DOHH2 (cell line): ENCODE results near the gene SMYD2.

ENCODE experiments used
- H3F3A ChIP-seq: fragments of 200-600 bp; sonication (generic), shearing (Covaris generic); 2 replicates; pipeline ENCODE4 v1.6.0; 2016; ENCODE audit warnings: antibody characterized with exemption, mild to moderate bottlenecking; ENCODE audit not compliant: control insufficient read depth, insufficient read depth
- H3K27ac ChIP-seq: fragments of 200-600 bp; sonication (generic); 2 replicates; pipeline ENCODE4 v1.5.1; 2014; ENCODE audit warnings: low read depth, mild to moderate bottlenecking, low read length, moderate library complexity
- H3K27me3 ChIP-seq: fragments of 200-600 bp; sonication (generic); 2 replicates; pipeline ENCODE4 v1.6.1; 2014; ENCODE audit warnings: mild to moderate bottlenecking, low read length, mixed read lengths; ENCODE audit not compliant: control insufficient read depth
- H3K36me3 ChIP-seq: fragments of 200-600 bp; sonication (generic); 2 replicates; pipeline ENCODE4 v1.6.1; 2014; ENCODE audit warnings: mild to moderate bottlenecking, low read length, moderate library complexity, mixed read lengths; ENCODE audit not compliant: control insufficient read depth
- H3K4me1 ChIP-seq: fragments of 200-600 bp; sonication (generic); 2 replicates; pipeline ENCODE4 v1.6.1; 2014; ENCODE audit warnings: mild to moderate bottlenecking, low read length, mixed read lengths; ENCODE audit not compliant: control insufficient read depth
- H3K4me2 ChIP-seq: fragments of 200-600 bp; sonication (generic); 2 replicates; pipeline ENCODE4 v1.6.0; 2014; ENCODE audit warnings: mild to moderate bottlenecking, low read length, moderate library complexity
- H3K4me3 ChIP-seq: fragments of 200-600 bp; sonication (generic); 2 replicates; pipeline ENCODE4 v1.5.1; 2014; ENCODE audit warnings: mild to moderate bottlenecking, low read length, mixed read lengths
- H3K79me2 ChIP-seq: fragments of 200-600 bp; sonication (generic); 2 replicates; pipeline ENCODE4 v1.6.1; 2014; ENCODE audit warnings: mild to moderate bottlenecking, low read length, mixed read lengths; ENCODE audit not compliant: control insufficient read depth
- H3K9me2 ChIP-seq: fragments of 200-600 bp; sonication (generic); replicated peaks from 2 replicates; pipeline ENCODE4 v1.6.1; 2014; ENCODE audit warnings: mild to moderate bottlenecking, low read length, mixed read lengths; ENCODE audit not compliant: control insufficient read depth
- H3K9me3 ChIP-seq: fragments of 200-600 bp; sonication (generic); 2 replicates; pipeline ENCODE4 v1.6.1; 2014; ENCODE audit warnings: antibody characterized with exemption, low read length, mixed read lengths; ENCODE audit not compliant: control insufficient read depth, insufficient read depth
- H4K20me1 ChIP-seq: fragments of 200-600 bp; sonication (generic); 2 replicates; pipeline ENCODE4 v1.6.0; 2014; ENCODE audit warnings: low read depth, mild to moderate bottlenecking, antibody characterized with exemption, low read length, moderate library complexity; ENCODE audit not compliant: control insufficient read depth, insufficient read depth
- CTCF ChIP-seq: fragments of 200-600 bp; sonication (generic); IDR thresholded peaks from one replicate; pipeline ENCODE4 v1.5.1; 2014; ENCODE audit warnings: antibody characterized with exemption, mild to moderate bottlenecking, low read depth, low read length; ENCODE audit not compliant: poor library complexity, severe bottlenecking
- EZH2phosphoT487 ChIP-seq: fragments of 200-600 bp; sonication (generic); IDR thresholded peaks from 2 replicates; pipeline ENCODE4 v1.6.1; 2017; ENCODE audit warnings: borderline replicate concordance, mild to moderate bottlenecking, antibody characterized with exemption, low read length, moderate library complexity, mixed read lengths

SMYD2 gene

GRCh38 chr1:214385428-214385827, 104.5 kb downstream of the SMYD2 start:
- no peaks in the 10 kb centered on the region for H3K9me3 ChIP-seq
- H3K79me2 ChIP-seq: no peaks in the 10 kb centered on the region
- H3K4me3 ChIP-seq: no peak overlapping the region
- H3K27ac ChIP-seq: no peak overlapping the region
- TF ChIP-seq CTCF (no peak), EZH2phosphoT487 (no peak)
- H3K27me3 ChIP-seq: no peaks in the 10 kb centered on the region
- H3K36me3 ChIP-seq: no peaks in the 10 kb centered on the region
- H3K9me2 ChIP-seq: no peaks in the 10 kb centered on the region
- H3K4me1 ChIP-seq: no peaks in the 10 kb centered on the region
- H3F3A ChIP-seq: no peaks in the 10 kb centered on the region
- H3K4me2 ChIP-seq: no peak overlapping the region
- no peaks in the 10 kb centered on the region for H4K20me1 ChIP-seq

GRCh38 chr1:214386333-214386732, 105.4 kb downstream of the SMYD2 start:
- Histone ChIP-seq H3K4me2 (no peak overlapping the region), H3F3A (no peaks in the 10 kb centered on the region), H4K20me1 (no peaks in the 10 kb centered on the region), H3K36me3 (no peaks in the 10 kb centered on the region), H3K9me3 (no peaks in the 10 kb centered on the region), H3K9me2 (no peaks in the 10 kb centered on the region), H3K27me3 (no peaks in the 10 kb centered on the region), H3K4me3 (no peak overlapping the region), H3K4me1 (no peaks in the 10 kb centered on the region), H3K27ac (no peak overlapping the region), H3K79me2 (no peaks in the 10 kb centered on the region)
- no peak for TF ChIP-seq EZH2phosphoT487
- TF ChIP-seq CTCF: no peak
